GM12878 (cell line): Measurements from ENCODE around the gene SORCS2. TPM values are rescaled to one million over a fixed set of nuclear protein-coding genes. Genes with fewer than 3 reads are reported as not detected.

Experiments
- ATAC-seq: fragments of 200-7000 bp; cut with Tn5 transposase; 3 replicates; pipeline ENCODE4 v1.9.1; 2020; ENCODE audit warnings: mild to moderate bottlenecking, moderate library complexity
- BruUV-seq: library from RNA; stranded (reverse); fragments of 400-500 nt; replicated peaks from 2 replicates; lab custom pipeline; 2021; lab: Mats Ljungman, UMichigan
- CTCF ChIA-PET: fragments of 300-600 bp; sonication (Branson Sonifier 250); formaldehyde crosslinking; extraction: SDS; loops from one replicate; lab custom pipeline; 2021; ENCODE audit warnings: inconsistent platforms; lab: Yijun Ruan, JAX
- POLR2A ChIA-PET: fragments of 350-600 bp; formaldehyde crosslinking; extraction: SDS; loops from one replicate; lab custom pipeline; 2021; ENCODE audit warnings: inconsistent platforms; lab: Charles Lee
- RAD21 ChIA-PET: fragments of 300-600 bp; sonication (Branson Sonifier 250); formaldehyde crosslinking; loops from one replicate; lab custom pipeline; 2023; ENCODE audit warnings: antibody characterized with exemption; ENCODE audit not compliant: unreplicated experiment; lab: Charles Lee
- SMC1A ChIA-PET: fragments of 300-600 bp; sonication (Branson Sonifier 250); formaldehyde crosslinking; loops from one replicate; lab custom pipeline; 2023; ENCODE audit not compliant: unreplicated experiment, uncharacterized antibody; lab: Charles Lee
- DNase-seq: peaks from one replicate; pipeline ENCODE4 v3.0.0-alpha.2; 2011; ENCODE audit warnings: low read depth, low spot score
- FAIRE-seq: peaks from 3 replicates; lab custom pipeline; 2011; peaks lifted over from hg19 to GRCh38; lab: Jason Lieb, UNC
- H2AFZ ChIP-seq: 2 replicates; pipeline ENCODE4 v1.6.0; 2011; ENCODE audit warnings: low read depth, low read length, control low read depth; ENCODE audit not compliant: control insufficient read depth
- H3K27ac ChIP-seq: 2 replicates; pipeline ENCODE4 v1.5.1; 2011; ENCODE audit warnings: control low read depth; ENCODE audit not compliant: control insufficient read depth, insufficient read depth
- H3K27me3 ChIP-seq, 2 experiments: replicated peaks in 1 of 2; 2 replicates each; pipeline versions ENCODE4 v1.6.0 to v1.6.1; 2011; ENCODE audit warnings: low read length in 1 of 2; ENCODE audit not compliant: control insufficient read depth in 2 of 2, insufficient read depth in 2 of 2
- H3K36me3 ChIP-seq, 2 experiments: 2 replicates each; pipeline ENCODE4 v1.5.1; 2011; ENCODE audit warnings: low read length in 1 of 2; ENCODE audit not compliant: control insufficient read depth in 2 of 2, insufficient read depth in 2 of 2
- H3K4me1 ChIP-seq: 2 replicates; pipeline ENCODE4 v1.6.1; 2011; ENCODE audit warnings: mild to moderate bottlenecking, low read length, moderate library complexity, mixed read lengths; ENCODE audit not compliant: control insufficient read depth, insufficient read depth
- H3K4me2 ChIP-seq: 2 replicates; pipeline ENCODE4 v1.6.0; 2011; ENCODE audit warnings: control low read depth; ENCODE audit not compliant: control insufficient read depth, insufficient read depth
- H3K4me3 ChIP-seq: fragments of 200-600 bp; sonication (generic); 2 replicates; pipeline ENCODE4 v1.5.1; 2016
- H3K79me2 ChIP-seq: 2 replicates; pipeline ENCODE4 v1.6.0; 2011; ENCODE audit warnings: low read length; ENCODE audit not compliant: control insufficient read depth, insufficient read depth
- H3K9ac ChIP-seq: 2 replicates; pipeline ENCODE4 v1.8.0; 2011; ENCODE audit warnings: low read length, control low read depth, mixed read lengths; ENCODE audit not compliant: control insufficient read depth, insufficient read depth
- H3K9me3 ChIP-seq: replicated peaks from 3 replicates; pipeline ENCODE4 v1.5.1; 2011; ENCODE audit warnings: mild to moderate bottlenecking, low read length; ENCODE audit not compliant: control insufficient read depth, insufficient read depth
- H4K20me1 ChIP-seq: 2 replicates; pipeline ENCODE4 v1.6.0; 2011; ENCODE audit not compliant: control insufficient read depth, insufficient read depth
- JUND ChIP-seq: IDR thresholded peaks from 2 replicates; pipeline ENCODE4 v1.6.1; 2012; ENCODE audit warnings: low read depth, mild to moderate bottlenecking, low read length, improper control_type of control experiment, moderate library complexity
- MXI1 ChIP-seq: fragments of 150-350 bp; IDR thresholded peaks from 2 replicates; pipeline ENCODE4 v1.6.1; 2011; ENCODE audit warnings: low read depth, mild to moderate bottlenecking, inconsistent platforms, low read length, improper control_type of control experiment
- POLR2A ChIP-seq: IDR thresholded peaks from 2 replicates; pipeline ENCODE4 v1.6.1; 2011; ENCODE audit warnings: low read depth, mild to moderate bottlenecking, low read length
- POLR2AphosphoS2 ChIP-seq: IDR thresholded peaks from 2 replicates; pipeline ENCODE4 v1.6.1; 2011; ENCODE audit warnings: low read depth, mild to moderate bottlenecking, low read length, improper control_type of control experiment, moderate library complexity
- RCOR1 ChIP-seq: conservative IDR thresholded peaks from 2 replicates; pipeline ENCODE4 v1.6.1; 2012; ENCODE audit warnings: low read depth, low read length, improper control_type of control experiment
- RELA ChIP-seq: fragments of 450-650 bp; IDR thresholded peaks from 2 replicates; pipeline ENCODE4 v1.8.0; 2014; ENCODE audit warnings: borderline replicate concordance; ENCODE audit not compliant: partially characterized antibody
- TBL1XR1 ChIP-seq: IDR thresholded peaks from 2 replicates; pipeline ENCODE4 v1.6.1; 2012; ENCODE audit warnings: low read depth, low read length, improper control_type of control experiment
- ZBED1 ChIP-seq: IDR thresholded peaks from 2 replicates; pipeline ENCODE4 v1.6.1; 2016; ENCODE audit warnings: borderline replicate concordance
- WGBS: methylation state at CpG from one replicate; pipeline ENCODE4 v1.1.6; 2016; ENCODE audit warnings: low lambda C conversion rate; ENCODE audit not compliant: insufficient replicate concordance, insufficient coverage; ENCODE audit errors: missing lambda C conversion rate; 5-methylcytosine and 5-hydroxymethylcytosine counted together
- in situ Hi-C: fragments of 300-500 bp; cut with MboI; formaldehyde crosslinking; loops from 9 replicates; pipeline ENCODE4 v1.14.3; 2018; ENCODE audit warnings: mixed read lengths
- intact Hi-C: fragments of 100-400 bp; cut with micrococcal nuclease; formaldehyde crosslinking; loops from one replicate; pipeline ENCODE4 v1.14.2; 2022; ENCODE audit not compliant: unreplicated experiment
- polyA plus RNA-seq, 11 experiments: library from polyadenylated mRNA; depleted of rRNA in 4 of 11; unstranded in 6 of 11; stranded (reverse) in 5 of 11; fragments of >200 nt; fragmentation: Nextera tagmentation in 4 of 11; fragmentation: Illumina TruSeq in 1 of 11; extraction: Ambion mirVana in 4 of 11; extraction: Trizol in 1 of 11; gene quantifications; 1 replicate in 1 of 11; 2 replicates in 10 of 11; pipeline versions ENCODE4 v1.2.1 to v1.2.3, GENCODE V29; 2011 to 2016; ENCODE audit warnings: inconsistent platforms in 2 of 11, missing spikeins in 2 of 11, low read depth in 1 of 11
- total RNA-seq, 4 experiments: library from RNA; depleted of rRNA in 3 of 4; stranded (reverse); fragments of >200 nt in 3 of 4; fragmentation: Illumina TruSeq in 1 of 4; extraction: Trizol in 1 of 4; gene quantifications; 2 replicates each; pipeline versions ENCODE4 v1.2.1 to v1.2.3, GENCODE V29; 2013 to 2021
- TF ChIP-seq, protein P1 (sequence below): IDR thresholded peaks from 2 replicates; pipeline ENCODE4 v1.6.1; 2012; ENCODE audit warnings: improper control_type of control experiment, low read depth, low read length; ENCODE audit not compliant: insufficient replicate concordance

SORCS2 gene
- total and polyA plus RNA-seq, 10 of the 15 experiments (the other 5 are each of a cell fraction or from before 2014, with no cell fraction given), result 0.01 to 0.15 (median 0.05) TPM; not detected in 5

DNA sequence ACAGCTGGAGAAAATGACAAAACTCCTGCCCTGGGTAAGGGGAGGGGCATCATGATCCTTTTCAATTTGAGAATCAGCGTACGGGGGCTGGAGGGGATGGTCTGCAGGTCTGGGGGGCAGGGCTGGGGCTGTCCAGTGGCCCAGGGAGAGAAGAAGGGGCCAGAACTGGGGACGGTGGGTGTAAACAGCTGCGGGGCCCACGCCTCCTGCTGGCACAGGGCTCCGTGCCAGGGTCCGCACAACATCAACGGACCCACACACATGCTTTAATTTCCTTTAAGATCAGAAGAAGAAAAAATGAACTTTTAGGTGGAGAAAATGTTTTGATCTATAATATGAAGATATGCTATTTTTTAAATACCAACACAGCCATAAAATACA lies 190.3 kb downstream of the SORCS2 start:
- H3K79me2 ChIP-seq, result no peaks in the 10 kb centered on the region
- no peaks in the 10 kb centered on the region for H3K4me1 ChIP-seq
- DNase-seq (no peak), ATAC-seq (no peak), FAIRE-seq (no peak)
- H3K27me3 ChIP-seq, result no peaks in the 10 kb centered on the region
- no peak overlapping the region for H3K4me2 ChIP-seq
- CTCF ChIA-PET, result no interaction called here
- no TSS peak for BruUV-seq
- H2AFZ ChIP-seq, result no peak overlapping the region
- SMC1A ChIA-PET, result no interaction called here
- in situ Hi-C loops, result no loop called here
- POLR2A ChIA-PET, result no interaction called here
- TF ChIP-seq, protein P1, sequence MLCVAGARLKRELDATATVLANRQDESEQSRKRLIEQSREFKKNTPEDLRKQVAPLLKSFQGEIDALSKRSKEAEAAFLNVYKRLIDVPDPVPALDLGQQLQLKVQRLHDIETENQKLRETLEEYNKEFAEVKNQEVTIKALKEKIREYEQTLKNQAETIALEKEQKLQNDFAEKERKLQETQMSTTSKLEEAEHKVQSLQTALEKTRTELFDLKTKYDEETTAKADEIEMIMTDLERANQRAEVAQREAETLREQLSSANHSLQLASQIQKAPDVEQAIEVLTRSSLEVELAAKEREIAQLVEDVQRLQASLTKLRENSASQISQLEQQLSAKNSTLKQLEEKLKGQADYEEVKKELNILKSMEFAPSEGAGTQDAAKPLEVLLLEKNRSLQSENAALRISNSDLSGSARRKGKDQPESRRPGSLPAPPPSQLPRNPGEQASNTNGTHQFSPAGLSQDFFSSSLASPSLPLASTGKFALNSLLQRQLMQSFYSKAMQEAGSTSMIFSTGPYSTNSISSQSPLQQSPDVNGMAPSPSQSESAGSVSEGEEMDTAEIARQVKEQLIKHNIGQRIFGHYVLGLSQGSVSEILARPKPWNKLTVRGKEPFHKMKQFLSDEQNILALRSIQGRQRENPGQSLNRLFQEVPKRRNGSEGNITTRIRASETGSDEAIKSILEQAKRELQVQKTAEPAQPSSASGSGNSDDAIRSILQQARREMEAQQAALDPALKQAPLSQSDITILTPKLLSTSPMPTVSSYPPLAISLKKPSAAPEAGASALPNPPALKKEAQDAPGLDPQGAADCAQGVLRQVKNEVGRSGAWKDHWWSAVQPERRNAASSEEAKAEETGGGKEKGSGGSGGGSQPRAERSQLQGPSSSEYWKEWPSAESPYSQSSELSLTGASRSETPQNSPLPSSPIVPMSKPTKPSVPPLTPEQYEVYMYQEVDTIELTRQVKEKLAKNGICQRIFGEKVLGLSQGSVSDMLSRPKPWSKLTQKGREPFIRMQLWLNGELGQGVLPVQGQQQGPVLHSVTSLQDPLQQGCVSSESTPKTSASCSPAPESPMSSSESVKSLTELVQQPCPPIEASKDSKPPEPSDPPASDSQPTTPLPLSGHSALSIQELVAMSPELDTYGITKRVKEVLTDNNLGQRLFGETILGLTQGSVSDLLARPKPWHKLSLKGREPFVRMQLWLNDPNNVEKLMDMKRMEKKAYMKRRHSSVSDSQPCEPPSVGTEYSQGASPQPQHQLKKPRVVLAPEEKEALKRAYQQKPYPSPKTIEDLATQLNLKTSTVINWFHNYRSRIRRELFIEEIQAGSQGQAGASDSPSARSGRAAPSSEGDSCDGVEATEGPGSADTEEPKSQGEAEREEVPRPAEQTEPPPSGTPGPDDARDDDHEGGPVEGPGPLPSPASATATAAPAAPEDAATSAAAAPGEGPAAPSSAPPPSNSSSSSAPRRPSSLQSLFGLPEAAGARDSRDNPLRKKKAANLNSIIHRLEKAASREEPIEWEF, result no peak
- no peak for TF ChIP-seq POLR2A
- TF ChIP-seq TBL1XR1, result no peak
- no peak for TF ChIP-seq JUND
- no peak for TF ChIP-seq MXI1
- TF ChIP-seq RELA, result no peak
- no peak for TF ChIP-seq ZBED1
- TF ChIP-seq RCOR1, result no peak
- TF ChIP-seq POLR2AphosphoS2, result no peak
- H3K27ac ChIP-seq, result no peak overlapping the region
- intact Hi-C loops, result no loop called here
- RAD21 ChIA-PET, result no interaction called here
- no peak overlapping the region for H3K9ac ChIP-seq
- peaks cover 3% of the 10 kb centered on the region; the same call in 1 of the 3 replicates for H3K9me3 ChIP-seq
- no peaks in the 10 kb centered on the region for H4K20me1 ChIP-seq
- H3K4me3 ChIP-seq, result no peak overlapping the region
- H3K36me3 ChIP-seq, result no peaks in the 10 kb centered on the region
- 48% methylated on average over 8 of the region's 8 CpGs for WGBS
